ENCODE data around the gene RAVER2.

RAVER2 gene

DNA sequence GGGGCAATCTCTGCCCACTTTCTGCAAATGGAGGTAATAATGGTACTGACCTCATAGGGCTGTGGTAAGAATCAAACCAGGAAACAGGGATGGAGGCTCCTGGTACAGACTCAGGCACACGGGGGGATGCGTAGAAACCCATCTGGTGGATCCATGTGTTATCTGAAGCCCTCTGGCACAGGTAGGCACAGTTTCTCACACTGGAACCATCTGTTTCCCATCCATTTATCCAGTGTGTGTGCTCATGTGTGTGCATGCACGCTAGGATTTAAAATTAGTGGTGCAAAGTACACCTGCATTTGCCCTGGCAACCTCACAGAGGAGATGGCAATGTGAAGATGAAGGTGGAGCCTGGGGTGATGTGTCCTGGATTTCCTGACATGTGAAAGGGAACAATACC is 103.3 kb downstream of the RAVER2 start:
- Histone ChIP-seq H2AFZ (ENCODE audit: low read depth, low read length) (no peak overlapping the region), H3K79me1 (replicated peaks; ENCODE audit: low read length, poor library complexity, severe bottlenecking) (peaks cover 3% of the 10 kb centered on the region), H2AK5ac (ENCODE audit: low read length, severe bottlenecking) (no peak overlapping the region), H2BK5ac (ENCODE audit: low read depth, low read length, poor library complexity, severe bottlenecking) (no peak overlapping the region), H2BK15ac (ENCODE audit: low read depth, poor library complexity, severe bottlenecking) (no peak overlapping the region), H3K36me3 (ENCODE audit: control insufficient read depth in 1 of 2, insufficient read depth in 2 of 2, low read depth in 1 of 2, low read length in 2 of 2) (peaks cover 78 to 95% of the 10 kb centered on the region in 2 experiments), H3K4ac (ENCODE audit: low read depth in 1 of 2, low read length in 2 of 2) (no peak overlapping the region), H2BK12ac (ENCODE audit: low read length in 2 of 2) (no peak overlapping the region), H3K9ac (ENCODE audit: low read length) (no peak overlapping the region), H3K9me3 (ENCODE audit: control insufficient read depth, low read length) (no peaks in the 10 kb centered on the region), H3K27ac (ENCODE audit: low read length, poor library complexity, severe bottlenecking) (no peak overlapping the region), H3K27me3 (ENCODE audit: control insufficient read depth in 1 of 2, insufficient read depth in 1 of 2, low read length in 2 of 2) (no peaks in the 10 kb centered on the region), H3K14ac (ENCODE audit: low read length in 2 of 2) (no peak overlapping the region), H3K4me2 (ENCODE audit: low read length, poor library complexity, severe bottlenecking) (no peak overlapping the region), H3K23ac (ENCODE audit: low read length in 2 of 2) (no peak overlapping the region), H3K4me3 (ENCODE audit: insufficient read depth in 1 of 2, low read depth in 1 of 2, low read length in 2 of 2) (no peak overlapping the region), H2BK120ac (ENCODE audit: low read depth, low read length) (no peak overlapping the region), H3K4me1 (ENCODE audit: control insufficient read depth, insufficient read depth, low read depth, low read length) (no peaks in the 10 kb centered on the region), H4K8ac (ENCODE audit: low read length) (no peak overlapping the region), H4K91ac (ENCODE audit: low read length) (no peak overlapping the region), H3K18ac (ENCODE audit: low read depth in 1 of 2, low read length in 2 of 2) (no peak overlapping the region)
- WGBS, result 93% methylated on average over 3 of the region's 3 CpGs
- DNase-seq, result no peak

GRCh38 chr1:64848803-64849202 is 103.9 kb downstream of the RAVER2 start:
- WGBS, result 96% methylated on average over 4 of the region's 4 CpGs
- DNase-seq, result no peak
- Histone ChIP-seq H3K27me3 (ENCODE audit: control insufficient read depth in 1 of 2, insufficient read depth in 1 of 2, low read length in 2 of 2) (no peaks in the 10 kb centered on the region), H3K79me1 (replicated peaks; ENCODE audit: low read length, poor library complexity, severe bottlenecking) (peaks cover 2% of the 10 kb centered on the region), H3K36me3 (ENCODE audit: control insufficient read depth in 1 of 2, insufficient read depth in 2 of 2, low read depth in 1 of 2, low read length in 2 of 2) (peaks cover 79 to 95% of the 10 kb centered on the region in 2 experiments), H3K14ac (ENCODE audit: low read length in 2 of 2) (no peak overlapping the region), H2BK120ac (ENCODE audit: low read depth, low read length) (no peak overlapping the region), H4K8ac (ENCODE audit: low read length) (no peak overlapping the region), H4K91ac (ENCODE audit: low read length) (no peak overlapping the region), H3K4me2 (ENCODE audit: low read length, poor library complexity, severe bottlenecking) (no peak overlapping the region), H2AK5ac (ENCODE audit: low read length, severe bottlenecking) (no peak overlapping the region), H3K4me1 (ENCODE audit: control insufficient read depth, insufficient read depth, low read depth, low read length) (no peaks in the 10 kb centered on the region), H2BK15ac (ENCODE audit: low read depth, poor library complexity, severe bottlenecking) (no peak overlapping the region), H3K4ac (ENCODE audit: low read depth in 1 of 2, low read length in 2 of 2) (no peak overlapping the region), H2BK5ac (ENCODE audit: low read depth, low read length, poor library complexity, severe bottlenecking) (no peak overlapping the region), H2AFZ (ENCODE audit: low read depth, low read length) (no peak overlapping the region), H3K9me3 (ENCODE audit: control insufficient read depth, low read length) (no peaks in the 10 kb centered on the region), H2BK12ac (ENCODE audit: low read length in 2 of 2) (no peak overlapping the region), H3K18ac (ENCODE audit: low read depth in 1 of 2, low read length in 2 of 2) (no peak overlapping the region), H3K23ac (ENCODE audit: low read length in 2 of 2) (no peak overlapping the region), H3K9ac (ENCODE audit: low read length) (no peak overlapping the region), H3K4me3 (ENCODE audit: insufficient read depth in 1 of 2, low read depth in 1 of 2, low read length in 2 of 2) (no peak overlapping the region), H3K27ac (ENCODE audit: low read length, poor library complexity, severe bottlenecking) (no peak overlapping the region)

DNA sequence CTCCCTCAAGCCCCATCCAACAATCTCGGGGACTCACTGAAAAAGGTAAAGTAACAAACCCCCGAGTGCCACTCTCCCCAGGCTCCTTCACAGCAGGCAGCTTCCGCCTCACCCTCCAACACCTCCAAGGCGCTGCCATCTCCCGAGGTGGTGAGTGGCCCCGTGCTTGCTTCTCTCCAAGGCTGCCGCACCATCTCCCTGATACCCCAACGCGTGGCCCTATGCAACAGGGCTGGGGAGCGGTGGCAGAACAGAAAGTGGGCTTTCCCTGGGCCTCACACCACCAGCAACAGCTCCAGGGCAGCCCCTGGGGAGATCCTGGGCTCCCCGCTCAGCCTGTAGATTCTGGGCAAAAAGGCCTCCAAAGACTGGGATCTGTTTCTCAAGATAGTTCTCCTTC is 105.1 kb downstream of the RAVER2 start:
- Histone ChIP-seq H3K18ac (ENCODE audit: low read depth in 1 of 2, low read length in 2 of 2) (no peak overlapping the region), H3K36me3 (ENCODE audit: control insufficient read depth in 1 of 2, insufficient read depth in 2 of 2, low read depth in 1 of 2, low read length in 2 of 2) (peaks cover 78 to 95% of the 10 kb centered on the region in 2 experiments), H3K9me3 (ENCODE audit: control insufficient read depth, low read length) (no peaks in the 10 kb centered on the region), H2AK5ac (ENCODE audit: low read length, severe bottlenecking) (no peak overlapping the region), H3K9ac (ENCODE audit: low read length) (no peak overlapping the region), H3K27me3 (ENCODE audit: control insufficient read depth in 1 of 2, insufficient read depth in 1 of 2, low read length in 2 of 2) (no peaks in the 10 kb centered on the region), H3K4me1 (ENCODE audit: control insufficient read depth, insufficient read depth, low read depth, low read length) (no peaks in the 10 kb centered on the region), H3K4me2 (ENCODE audit: low read length, poor library complexity, severe bottlenecking) (no peak overlapping the region), H2AFZ (ENCODE audit: low read depth, low read length) (no peak overlapping the region), H4K91ac (ENCODE audit: low read length) (no peak overlapping the region), H3K14ac (ENCODE audit: low read length in 2 of 2) (no peak overlapping the region), H2BK120ac (ENCODE audit: low read depth, low read length) (no peak overlapping the region), H2BK15ac (ENCODE audit: low read depth, poor library complexity, severe bottlenecking) (no peak overlapping the region), H2BK5ac (ENCODE audit: low read depth, low read length, poor library complexity, severe bottlenecking) (no peak overlapping the region), H3K79me1 (replicated peaks; ENCODE audit: low read length, poor library complexity, severe bottlenecking) (peaks cover 2% of the 10 kb centered on the region), H4K8ac (ENCODE audit: low read length) (no peak overlapping the region), H2BK12ac (ENCODE audit: low read length in 2 of 2) (no peak overlapping the region), H3K4ac (ENCODE audit: low read depth in 1 of 2, low read length in 2 of 2) (no peak overlapping the region), H3K4me3 (ENCODE audit: insufficient read depth in 1 of 2, low read depth in 1 of 2, low read length in 2 of 2) (no peak overlapping the region), H3K23ac (ENCODE audit: low read length in 2 of 2) (no peak overlapping the region), H3K27ac (ENCODE audit: low read length, poor library complexity, severe bottlenecking) (no peak overlapping the region)
- no peak for DNase-seq
- 94% methylated on average over 11 of the region's 11 CpGs for WGBS

DNA sequence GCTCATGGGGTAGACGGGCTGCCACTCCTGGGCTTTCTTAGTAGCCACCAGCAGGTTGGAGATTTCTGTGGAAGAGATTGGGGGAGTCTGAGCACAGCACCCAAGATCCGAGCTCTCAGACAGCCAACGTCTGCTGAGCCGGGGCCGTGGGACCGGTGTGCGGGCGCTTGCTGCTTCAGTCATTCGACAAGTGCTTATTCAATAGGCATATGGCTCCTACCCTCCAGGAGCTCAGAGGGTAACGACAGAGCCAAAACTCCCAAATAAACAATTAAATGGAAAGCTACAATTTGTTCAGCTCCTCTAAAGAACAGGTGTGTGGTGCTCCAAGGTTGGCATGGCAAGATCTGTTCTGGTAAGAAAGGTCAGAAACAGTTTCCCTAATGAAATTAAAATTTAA is 106.0 kb downstream of the RAVER2 start:
- H2BK15ac ChIP-seq (ENCODE audit: low read depth, poor library complexity, severe bottlenecking), result no peak overlapping the region
- no peak overlapping the region for H3K9ac ChIP-seq (ENCODE audit: low read length)
- H3K27me3 ChIP-seq (ENCODE audit: control insufficient read depth in 1 of 2, insufficient read depth in 1 of 2, low read length in 2 of 2), result no peaks in the 10 kb centered on the region
- H2BK5ac ChIP-seq (ENCODE audit: low read depth, low read length, poor library complexity, severe bottlenecking), result no peak overlapping the region
- DNase-seq, result no peak
- H3K4me3 ChIP-seq (ENCODE audit: insufficient read depth in 1 of 2, low read depth in 1 of 2, low read length in 2 of 2), result no peak overlapping the region
- 88% methylated on average over 9 of the region's 10 CpGs for WGBS
- H3K36me3 ChIP-seq (ENCODE audit: control insufficient read depth in 1 of 2, insufficient read depth in 2 of 2, low read depth in 1 of 2, low read length in 2 of 2), result peaks cover 73 to 95% of the 10 kb centered on the region in 2 experiments
- H2AFZ ChIP-seq (ENCODE audit: low read depth, low read length), result no peak overlapping the region
- no peak overlapping the region for H3K4ac ChIP-seq (ENCODE audit: low read depth in 1 of 2, low read length in 2 of 2)
- H3K4me1 ChIP-seq (ENCODE audit: control insufficient read depth, insufficient read depth, low read depth, low read length), result no peaks in the 10 kb centered on the region
- no peak overlapping the region for H3K14ac ChIP-seq (ENCODE audit: low read length in 2 of 2)
- no peaks in the 10 kb centered on the region for H3K9me3 ChIP-seq (ENCODE audit: control insufficient read depth, low read length)
- no peak overlapping the region for H2BK120ac ChIP-seq (ENCODE audit: low read depth, low read length)
- no peak overlapping the region for H3K27ac ChIP-seq (ENCODE audit: low read length, poor library complexity, severe bottlenecking)
- H2AK5ac ChIP-seq (ENCODE audit: low read length, severe bottlenecking), result no peak overlapping the region
- H4K8ac ChIP-seq (ENCODE audit: low read length), result no peak overlapping the region
- H4K91ac ChIP-seq (ENCODE audit: low read length), result no peak overlapping the region
- no peak overlapping the region for H2BK12ac ChIP-seq (ENCODE audit: low read length in 2 of 2)
- H3K79me1 ChIP-seq (replicated peaks; ENCODE audit: low read length, poor library complexity, severe bottlenecking), result peaks cover 2% of the 10 kb centered on the region
- no peak overlapping the region for H3K18ac ChIP-seq (ENCODE audit: low read depth in 1 of 2, low read length in 2 of 2)
- H3K4me2 ChIP-seq (ENCODE audit: low read length, poor library complexity, severe bottlenecking), result no peak overlapping the region
- no peak overlapping the region for H3K23ac ChIP-seq (ENCODE audit: low read length in 2 of 2)

Data from mesenchymal stem cell (in vitro differentiated cells and primary cell).